ENCODE measurements around the gene CAVIN3. TPM values are rescaled to one million over a fixed set of nuclear protein-coding genes. Genes with fewer than 3 reads are reported as not detected.

Gene CAVIN3
- total and polyA plus RNA-seq, 10 of the 15 experiments (the other 5 are each of a cell fraction or from before 2014, with no cell fraction given): 0.05 to 13.9 (median 4.5) TPM

DNA sequence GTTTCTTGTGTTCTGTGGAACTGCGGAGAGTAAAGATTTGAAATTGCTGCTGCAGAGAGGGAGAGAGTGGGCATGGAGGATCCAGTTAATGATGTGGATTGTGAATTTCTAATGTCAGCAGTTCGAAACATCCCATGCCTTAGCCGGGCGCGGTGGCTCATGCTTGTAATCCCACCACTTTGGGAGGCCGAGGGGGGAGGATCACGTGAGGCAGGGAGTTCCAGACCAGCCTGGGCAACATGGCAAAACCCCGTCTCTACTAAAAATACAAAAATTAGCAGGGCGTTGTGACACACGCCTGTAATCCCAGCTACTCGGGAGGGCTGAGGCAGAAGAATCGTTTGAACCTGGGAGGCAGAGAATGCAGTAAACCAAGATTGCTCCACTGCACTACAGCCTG, 1.1 kb upstream of the CAVIN3 start:
- Histone ChIP-seq H3K36me3 (ENCODE audit: control insufficient read depth in 2 of 2, insufficient read depth in 2 of 2, low read length in 1 of 2) (no peaks in the 10 kb centered on the region; a peak in 1 of 4 replicates), H3K9me3 (replicated peaks; ENCODE audit: control insufficient read depth, insufficient read depth, low read length) (no peaks in the 10 kb centered on the region), H3K4me2 (ENCODE audit: control insufficient read depth, insufficient read depth) (peak overlapping the region; percentile 56; the same call in 1 of the 2 replicates), H3K4me3 (no peak overlapping the region), H3K27me3 (replicated peaks in 1 of 2; ENCODE audit: control insufficient read depth in 2 of 2, insufficient read depth in 2 of 2, low read length in 1 of 2) (no peaks in the 10 kb centered on the region), H3K79me2 (ENCODE audit: control insufficient read depth, insufficient read depth, low read length) (no peaks in the 10 kb centered on the region), H3K4me1 (ENCODE audit: control insufficient read depth, insufficient read depth, low read length) (peaks cover 26% of the 10 kb centered on the region), H4K20me1 (ENCODE audit: control insufficient read depth, insufficient read depth) (no peaks in the 10 kb centered on the region), H3K9ac (ENCODE audit: control insufficient read depth, insufficient read depth, low read length) (no peak overlapping the region), H3K27ac (ENCODE audit: control insufficient read depth, insufficient read depth) (peak overlapping the region; percentile 65), H2AFZ (ENCODE audit: control insufficient read depth, low read depth, low read length) (peak overlapping the region; percentile 73; the same call in 1 of the 2 replicates)
- no peak for FAIRE-seq
- SMC1A ChIA-PET (ENCODE audit: uncharacterized antibody, unreplicated experiment): interaction anchor here (0.6 to 1.1 kb wide), 5 partner anchors 23 to 69 kb away, joined by 3 read pairs; no protein-coding TSS in a partner anchor
- peak; percentile 41; the same call in 1 of the 2 replicates for TF ChIP-seq MLLT1 (IDR thresholded peaks at IDR 0.05)
- TF ChIP-seq RUNX3 (IDR thresholded peaks at IDR 0.05; ENCODE audit: low read length): no peak
- BruUV-seq (replicated peaks): TSS peak; percentile 74
- CTCF ChIA-PET: interaction anchor here (1.0 to 4.4 kb wide), 4 partner anchors 9 to 122 kb away, joined by 3 to 39 read pairs (median 15); no protein-coding TSS in a partner anchor
- POLR2A ChIA-PET: interaction anchor here (1.2 kb wide), 1 partner anchor 12 kb away, joined by 3 read pairs; no protein-coding TSS in a partner anchor
- no peak for ATAC-seq
- 67% methylated on average over 12 of the region's 12 CpGs for WGBS (ENCODE audit: insufficient coverage, insufficient replicate concordance, low lambda C conversion rate, missing lambda C conversion rate)
- intact Hi-C loops (cut with micrococcal nuclease; ENCODE audit: unreplicated experiment): no loop called here
- RAD21 ChIA-PET (ENCODE audit: unreplicated experiment): interaction anchor here (1.0 to 1.6 kb wide), 2 partner anchors 30 to 32 kb away, joined by 4 to 6 read pairs; no protein-coding TSS in a partner anchor
- in situ Hi-C loops (cut with MboI): no loop called here
- no peak for DNase-seq (ENCODE audit: low read depth, low spot score)
